NB4 (cell line): ENCODE data around the gene ARHGEF17.

Source experiments
- MYC ChIP-seq: IDR thresholded peaks from 2 replicates; pipeline ENCODE4 v1.6.1; 2011; ENCODE audit warnings: low read depth, low read length
- POLR2A ChIP-seq: IDR thresholded peaks from 2 replicates; pipeline ENCODE4 v1.6.1; 2011; ENCODE audit warnings: mild to moderate bottlenecking; ENCODE audit not compliant: insufficient read length; ENCODE audit errors: extremely low read depth
- TF ChIP-seq, protein P1 (sequence below): IDR thresholded peaks from one replicate; pipeline ENCODE4 v1.5.1; 2012; ENCODE audit warnings: low read depth, low read length

DNA sequence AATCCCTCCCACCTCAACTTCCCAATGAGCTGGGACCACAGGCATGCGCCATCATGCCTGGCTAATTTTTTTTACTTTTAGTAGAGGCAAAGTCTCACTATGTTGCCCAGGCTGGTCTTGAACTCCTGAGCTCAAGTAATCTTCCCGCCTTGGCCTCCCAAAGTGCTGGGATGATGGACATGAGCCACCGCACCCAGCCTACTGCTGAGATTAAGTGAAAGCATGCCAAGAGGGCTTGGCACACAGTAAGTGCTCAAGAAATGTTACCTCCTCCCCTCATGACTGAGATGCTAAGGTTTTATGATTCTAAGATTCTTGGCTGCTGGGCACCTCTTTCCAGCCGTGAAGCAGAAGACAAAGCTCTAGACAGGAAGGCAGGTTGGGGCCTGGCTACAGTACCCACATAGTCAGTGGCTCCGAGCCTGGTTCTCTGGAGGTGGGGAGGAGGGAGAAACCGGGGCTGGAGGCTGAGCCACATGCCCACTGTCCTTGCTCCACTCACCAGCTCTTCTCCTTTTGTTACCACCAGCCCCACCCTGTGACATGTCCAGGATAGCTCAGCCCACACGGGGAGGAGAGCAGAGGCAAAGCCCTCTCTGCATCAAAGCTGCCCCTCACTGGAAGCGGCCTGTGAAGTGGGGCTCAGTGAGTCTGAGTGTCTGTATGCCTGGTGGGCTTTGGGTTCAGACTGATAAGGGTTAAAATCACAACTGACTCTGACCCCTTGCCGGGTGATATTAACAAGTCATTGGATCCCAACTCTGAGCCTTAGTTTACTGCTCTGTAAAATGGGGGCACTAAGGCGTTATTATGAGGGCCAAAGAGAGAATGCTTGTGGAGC is 12.9 kb downstream of the ARHGEF17 start:
- TF ChIP-seq POLR2A (no peak), MYC (no peak)
- TF ChIP-seq, protein P1, sequence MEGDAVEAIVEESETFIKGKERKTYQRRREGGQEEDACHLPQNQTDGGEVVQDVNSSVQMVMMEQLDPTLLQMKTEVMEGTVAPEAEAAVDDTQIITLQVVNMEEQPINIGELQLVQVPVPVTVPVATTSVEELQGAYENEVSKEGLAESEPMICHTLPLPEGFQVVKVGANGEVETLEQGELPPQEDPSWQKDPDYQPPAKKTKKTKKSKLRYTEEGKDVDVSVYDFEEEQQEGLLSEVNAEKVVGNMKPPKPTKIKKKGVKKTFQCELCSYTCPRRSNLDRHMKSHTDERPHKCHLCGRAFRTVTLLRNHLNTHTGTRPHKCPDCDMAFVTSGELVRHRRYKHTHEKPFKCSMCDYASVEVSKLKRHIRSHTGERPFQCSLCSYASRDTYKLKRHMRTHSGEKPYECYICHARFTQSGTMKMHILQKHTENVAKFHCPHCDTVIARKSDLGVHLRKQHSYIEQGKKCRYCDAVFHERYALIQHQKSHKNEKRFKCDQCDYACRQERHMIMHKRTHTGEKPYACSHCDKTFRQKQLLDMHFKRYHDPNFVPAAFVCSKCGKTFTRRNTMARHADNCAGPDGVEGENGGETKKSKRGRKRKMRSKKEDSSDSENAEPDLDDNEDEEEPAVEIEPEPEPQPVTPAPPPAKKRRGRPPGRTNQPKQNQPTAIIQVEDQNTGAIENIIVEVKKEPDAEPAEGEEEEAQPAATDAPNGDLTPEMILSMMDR: no peak
